ENCODE measurements around the gene SEMA5A.

Gene SEMA5A

GRCh38 chr5:9112520-9113291 lies 433.2 kb downstream of the SEMA5A start:
- peak; percentile 22 for DNase-seq (ENCODE audit: low read depth)

GRCh38 chr5:9108162-9108561 lies 437.7 kb downstream of the SEMA5A start:
- DNase-seq (ENCODE audit: low read depth) = no peak

DNA sequence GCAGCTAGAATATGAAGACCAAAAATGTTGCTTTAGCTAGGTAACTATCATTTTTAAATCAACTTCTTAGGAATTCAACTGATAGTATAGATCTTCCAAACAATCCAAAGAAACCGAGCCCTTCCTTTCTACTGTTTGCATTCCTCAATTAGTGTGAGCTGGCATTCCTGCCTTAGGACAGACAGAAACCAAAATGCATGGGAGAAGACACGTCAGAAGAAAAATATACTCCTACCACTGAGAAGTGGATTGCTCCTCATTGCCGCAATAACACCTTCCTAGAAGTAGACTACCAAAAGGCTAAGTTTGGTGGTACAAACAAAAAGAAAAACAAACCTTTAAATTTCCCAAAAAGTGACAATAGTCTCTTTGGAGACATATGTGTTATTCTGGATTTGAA lies 440.0 kb downstream of the SEMA5A start:
- DNase-seq (ENCODE audit: low read depth) = peak; percentile 65

DNA sequence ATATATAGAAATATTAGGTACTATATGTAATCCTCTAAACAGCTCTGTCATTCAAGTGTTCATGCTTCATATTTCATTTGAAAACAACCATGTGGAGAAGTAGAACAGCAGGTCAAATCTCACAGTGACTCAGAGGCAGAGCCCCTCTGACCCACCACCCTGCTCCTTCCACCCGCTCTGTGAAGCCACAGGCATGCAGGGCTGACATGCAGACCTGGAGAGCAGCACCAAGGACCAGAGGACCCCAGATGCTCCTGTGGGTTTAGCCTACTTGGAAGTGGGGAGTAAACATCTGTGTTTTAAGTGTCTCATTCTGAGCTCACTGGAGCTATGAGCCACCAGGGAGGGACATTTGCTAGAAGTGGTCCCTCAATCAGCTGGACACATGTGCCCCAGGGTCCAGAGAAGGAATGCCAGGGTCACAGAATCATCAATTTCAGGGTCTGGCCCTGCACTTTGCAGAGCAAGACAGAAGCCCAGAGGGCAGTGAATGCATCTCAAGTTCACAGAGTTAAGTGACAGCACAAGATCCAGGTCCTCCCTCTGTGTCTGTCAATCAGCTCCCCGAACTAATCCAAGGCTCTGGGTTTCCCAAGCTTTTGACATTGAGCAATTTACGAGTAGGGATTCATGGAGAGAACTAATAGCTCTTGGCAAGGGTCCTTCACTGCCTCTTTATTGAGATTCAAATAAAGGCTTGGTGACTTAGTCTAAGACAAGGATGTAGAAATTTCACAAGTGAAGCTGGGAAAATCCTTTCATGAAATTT lies 441.1 kb downstream of the SEMA5A start:
- peak; percentile 26 for DNase-seq (ENCODE audit: low read depth)

GRCh38 chr5:9103290-9103689 lies 442.6 kb downstream of the SEMA5A start:
- DNase-seq (ENCODE audit: low read depth) = no peak

DNA sequence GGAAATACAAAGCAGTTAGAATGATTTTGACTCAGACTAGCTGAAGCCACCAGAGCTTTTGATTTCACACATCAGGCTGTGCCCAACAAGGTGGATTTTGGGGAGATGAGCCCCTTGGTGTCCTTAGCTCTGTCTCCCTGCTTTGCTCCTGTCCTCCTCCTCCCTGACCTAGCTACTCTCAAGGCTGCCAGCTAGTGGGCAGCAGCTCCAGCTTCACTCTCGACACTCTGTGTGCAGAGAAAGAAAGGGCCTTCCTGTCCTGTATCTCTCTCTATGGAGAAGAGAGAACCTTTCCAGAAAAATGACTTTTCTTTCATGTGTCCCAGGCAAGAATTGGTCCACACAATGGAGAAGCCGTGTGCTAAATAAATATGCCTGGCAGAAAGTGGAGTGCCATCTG lies 446.2 kb downstream of the SEMA5A start:
- no peak for DNase-seq (ENCODE audit: low read depth)

GRCh38 chr5:9098990-9099389 lies 446.9 kb downstream of the SEMA5A start:
- no peak for DNase-seq (ENCODE audit: low read depth)

DNA sequence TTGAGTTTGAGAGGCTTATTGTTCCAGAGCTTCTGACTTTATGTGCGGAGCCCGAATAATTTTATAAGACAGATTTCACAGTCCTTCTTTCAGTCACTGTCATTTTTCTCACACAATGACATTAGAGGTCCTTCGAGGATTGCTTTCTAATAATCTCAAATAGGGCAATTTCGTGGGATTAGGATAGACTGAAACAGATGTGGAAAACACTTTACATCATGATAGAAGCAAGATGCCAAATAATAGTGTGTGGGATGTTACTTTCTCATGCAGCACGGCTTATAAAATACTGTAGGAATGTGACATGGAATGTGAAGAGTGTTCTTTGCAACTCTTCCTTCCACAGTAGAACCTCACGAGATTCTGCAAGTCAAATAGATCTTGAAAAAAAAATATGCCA lies 451.3 kb downstream of the SEMA5A start:
- DNase-seq (ENCODE audit: low read depth) = peak; percentile 79

GRCh38 chr5:9091896-9092662 lies 453.8 kb downstream of the SEMA5A start:
- DNase-seq (ENCODE audit: low read depth) = no peak

- DNase-seq (ENCODE audit: low read depth) = no peak
These were observed 455.4 kb downstream of the SEMA5A start for GRCh38 chr5:9090381-9091026.

DNA sequence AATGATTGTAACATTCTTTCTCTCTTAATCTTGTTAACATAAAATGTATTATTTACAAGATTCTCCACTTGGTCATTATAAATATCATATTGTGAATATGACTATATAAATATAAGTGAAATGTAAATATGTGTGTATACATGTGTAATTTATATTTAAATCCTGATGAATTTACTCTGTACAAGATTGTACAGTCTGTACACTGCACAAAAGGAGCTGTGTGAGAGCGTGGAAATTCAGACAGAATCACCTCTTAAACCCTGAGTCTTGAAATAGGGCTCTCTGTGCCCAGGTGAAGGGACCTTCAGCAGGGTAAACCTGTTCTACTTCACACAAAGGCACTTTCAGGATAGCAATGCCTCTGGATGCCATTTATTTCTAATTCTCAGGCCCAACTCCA lies 456.0 kb downstream of the SEMA5A start:
- DNase-seq (ENCODE audit: low read depth) = no peak

GRCh38 chr5:9082996-9083395 lies 462.9 kb downstream of the SEMA5A start:
- no peak for DNase-seq (ENCODE audit: low read depth)

DNA sequence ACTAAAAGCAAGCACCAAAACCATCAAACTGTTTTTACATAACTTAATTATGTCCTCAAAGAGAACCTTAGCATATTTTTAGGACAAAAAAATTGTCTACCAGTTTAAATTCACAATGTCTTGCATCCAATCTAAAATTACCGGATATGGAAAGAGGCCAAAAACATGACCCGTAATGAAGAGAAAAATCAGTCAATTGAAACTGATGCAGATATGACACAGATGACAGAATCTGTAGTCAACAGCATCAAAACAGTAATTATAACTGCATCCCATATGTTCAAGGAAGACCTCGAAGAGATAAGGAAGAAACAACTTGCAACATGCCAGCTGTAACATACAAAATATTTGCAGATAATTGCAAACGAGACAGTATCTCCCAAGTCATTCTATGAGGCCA lies 473.2 kb downstream of the SEMA5A start:
- no peak for DNase-seq (ENCODE audit: low read depth)

- no peak for DNase-seq (ENCODE audit: low read depth)
These were observed 474.4 kb downstream of the SEMA5A start for GRCh38 chr5:9071524-9071923.

GRCh38 chr5:9071074-9071473 lies 474.8 kb downstream of the SEMA5A start:
- DNase-seq (ENCODE audit: low read depth) = no peak

GRCh38 chr5:9069650-9070049 lies 476.2 kb downstream of the SEMA5A start:
- DNase-seq (ENCODE audit: low read depth) = peak; percentile 90

DNA sequence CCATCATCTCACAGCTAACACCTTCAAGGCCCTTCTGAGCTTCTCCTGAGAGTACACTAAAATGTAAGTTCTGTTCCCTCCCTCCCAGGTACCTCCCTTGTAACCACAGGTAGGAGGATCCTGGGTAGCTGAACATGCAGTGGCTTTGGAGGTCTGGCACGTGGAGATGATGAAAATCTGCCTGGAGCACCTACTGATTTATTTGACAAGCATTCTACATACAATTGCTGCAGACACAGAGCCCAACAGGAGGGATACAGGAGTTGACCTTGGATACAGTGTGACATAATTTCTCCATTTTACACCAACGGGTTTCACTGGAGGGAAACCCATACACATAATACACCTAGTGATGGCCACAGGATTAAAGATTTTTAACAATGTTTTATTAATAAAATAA lies 478.7 kb downstream of the SEMA5A start:
- no peak for DNase-seq (ENCODE audit: low read depth)

- DNase-seq (ENCODE audit: low read depth) = no peak
These were observed 479.5 kb downstream of the SEMA5A start for GRCh38 chr5:9066349-9066748.

GRCh38 chr5:9063615-9064245 lies 482.1 kb downstream of the SEMA5A start:
- peak; percentile 38 for DNase-seq (ENCODE audit: low read depth)

- DNase-seq (ENCODE audit: low read depth) = no peak
These were observed 483.0 kb downstream of the SEMA5A start for GRCh38 chr5:9062873-9063272.

DNA sequence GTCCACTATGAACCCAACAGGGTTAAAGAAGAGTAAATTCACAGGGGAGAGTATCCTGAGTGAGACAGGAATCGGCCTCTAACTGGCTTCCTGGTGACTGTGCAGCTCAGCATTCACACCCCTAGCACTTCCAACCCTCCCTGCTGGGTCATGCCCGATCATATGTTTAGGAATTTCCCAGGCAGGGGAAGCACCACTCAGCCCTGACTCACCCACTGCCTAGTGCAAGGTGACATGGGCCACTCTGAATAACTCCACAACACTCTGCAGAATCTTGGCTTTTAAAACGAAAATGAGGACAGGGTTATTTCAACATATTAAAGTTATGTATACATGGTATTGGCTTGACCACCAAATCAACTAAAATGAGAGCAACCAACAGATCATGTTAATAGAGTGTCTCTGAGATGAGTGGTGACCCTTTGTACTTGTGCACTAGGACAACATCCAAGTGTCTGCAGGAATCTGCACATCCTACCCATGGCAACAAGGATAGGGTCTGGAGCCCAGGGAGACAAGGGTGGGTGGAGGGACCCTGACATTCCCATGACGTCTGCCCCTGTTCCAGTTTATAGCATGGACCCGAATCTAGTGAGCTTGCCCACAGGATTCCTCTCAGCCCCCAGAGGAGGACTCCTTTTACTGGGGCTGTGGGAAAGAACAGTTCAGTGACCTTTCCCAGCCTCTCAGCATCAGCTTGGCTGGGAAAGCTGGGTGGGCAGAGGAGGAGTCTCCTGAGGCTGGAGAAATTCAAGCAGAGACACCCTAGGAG lies 485.8 kb downstream of the SEMA5A start:
- peak; percentile 99 for DNase-seq (ENCODE audit: low read depth)

All from EH (cell line).